Esophagus squamous epithelium (tissue), 5 donors: Measurements from ENCODE around the gene JAK3. TPM values are rescaled to one million over a fixed set of nuclear protein-coding genes. Genes with fewer than 3 reads are reported as not detected.
A peak's percentile ranks its signal among the peaks of the same experiment; 100 is the strongest.

Source experiments
- DNase-seq: peaks from one replicate; lab custom pipeline; 2025; lab: John Stamatoyannopoulos, UW
- H3K27ac ChIP-seq, 4 donors: fragments of 200-600 bp; sonication (generic); one replicate each; pipeline ENCODE4 v1.5.1; 2016 to 2019; ENCODE audit warnings: mild to moderate bottlenecking in 1 of 4
- H3K27me3 ChIP-seq, 4 donors: fragments of 200-600 bp; sonication (generic); 1 replicate in 3 of 4; 2 replicates in 1 of 4; pipeline versions ENCODE4 v1.5.1 to v1.6.0; 2017 to 2021; ENCODE audit warnings: antibody characterized with exemption in 1 of 4
- H3K36me3 ChIP-seq, 3 donors: fragments of 200-600 bp; sonication (generic); one replicate each; pipeline ENCODE4 v1.5.1; 2016 to 2019
- H3K4me1 ChIP-seq, 3 donors: fragments of 200-600 bp; sonication (generic); one replicate each; pipeline ENCODE4 v1.5.1; 2017 to 2019
- H3K4me3 ChIP-seq, 4 donors: fragments of 200-600 bp; sonication (generic); 1 replicate in 3 of 4; 2 replicates in 1 of 4; pipeline ENCODE4 v1.5.1; 2016 to 2019; ENCODE audit warnings: mild to moderate bottlenecking in 2 of 4, moderate library complexity in 1 of 4
- H3K9me3 ChIP-seq, 3 donors: fragments of 200-600 bp; sonication (generic); one replicate each; pipeline ENCODE4 v1.5.1; 2016 to 2019
- CTCF ChIP-seq, 6 experiments: fragments of 450-650 bp in 4 of 6; fragments of 200-600 bp in 2 of 6; sonication (generic) in 2 of 6; IDR thresholded peaks; one replicate each; pipeline ENCODE4 v1.5.1; 2016 to 2019; ENCODE audit warnings: antibody characterized with exemption in 6 of 6, mild to moderate bottlenecking in 4 of 6, moderate library complexity in 4 of 6
- POLR2A ChIP-seq, 4 donors: fragments of 450-650 bp; IDR thresholded peaks; one replicate each; pipeline ENCODE4 v1.6.1; 2017; ENCODE audit warnings: antibody characterized with exemption in 4 of 4, mild to moderate bottlenecking in 4 of 4, moderate library complexity in 3 of 4
- WGBS, 2 donors: methylation state at CpG; one replicate each; pipeline ENCODE4 v1.1.5; 2018; 5-methylcytosine and 5-hydroxymethylcytosine counted together
- intact Hi-C: fragments of 100-400 bp; cut with DNase I; formaldehyde crosslinking; loops from one replicate; pipeline ENCODE4 v1.15.0; 2022
- total RNA-seq, 4 donors: library from RNA; depleted of rRNA; stranded (reverse); fragments of >200 nt; gene quantifications; one replicate each; pipeline ENCODE4 v1.1.0, GENCODE V29; 2016
- donor health status: DM: yes; HTN: yes; CAD: no.

The JAK3 gene
- total RNA-seq, 4 donors from 2014 or later: 0.87 to 6.5 (median 4.6) TPM

- Histone ChIP-seq H3K4me1 (peaks cover 0 to 24% (median 9%) of the 10 kb centered on the region in 3 donors), H3K9me3 (no peaks in the 10 kb centered on the region), H3K27me3 (no peaks in the 10 kb centered on the region), H3K36me3 (no peaks in the 10 kb centered on the region), H3K27ac (no peak overlapping the region), H3K4me3 (no peak overlapping the region)
- DNase-seq: no peak
- intact Hi-C loops: no loop called here
- TF ChIP-seq CTCF (IDR thresholded peaks at IDR 0.05) (peak; percentile 92 to 99 (median 96)), POLR2A (IDR thresholded peaks at IDR 0.05) (no peak)
- 12 to 14% methylated on average over 26 of the region's 29 CpGs for WGBS, 2 donors
Measured at GRCh38 chr19:17855280-17856152, 7.7 kb upstream of the JAK3 start.

GRCh38 chr19:17854061-17854460, 6.3 kb upstream of the JAK3 start:
- H3K27ac ChIP-seq: no peak overlapping the region
- H3K4me1 ChIP-seq: peaks cover 0 to 32% (median 20%) of the 10 kb centered on the region in 3 donors
- H3K9me3 ChIP-seq: no peaks in the 10 kb centered on the region
- intact Hi-C loops: no loop called here
- DNase-seq: no peak
- H3K27me3 ChIP-seq: no peaks in the 10 kb centered on the region
- no peak overlapping the region for H3K4me3 ChIP-seq
- H3K36me3 ChIP-seq: no peaks in the 10 kb centered on the region
- TF ChIP-seq CTCF (IDR thresholded peaks at IDR 0.05) (no peak), POLR2A (IDR thresholded peaks at IDR 0.05) (no peak)
- WGBS, 2 donors: 68 to 81% methylated on average over 5 of the region's 6 CpGs

- WGBS, 2 donors: 35 to 51% methylated on average over 12 to 13 of the region's 14 CpGs
- TF ChIP-seq CTCF (IDR thresholded peaks at IDR 0.05) (no peak), POLR2A (IDR thresholded peaks at IDR 0.05) (no peak)
- peaks cover 0 to 38% (median 0%) of the 10 kb centered on the region in 4 donors for H3K27me3 ChIP-seq
- H3K4me1 ChIP-seq: peaks cover 12 to 67% (median 28%) of the 10 kb centered on the region in 3 donors
- no peak for DNase-seq
- H3K36me3 ChIP-seq: no peaks in the 10 kb centered on the region
- no peak overlapping the region for H3K4me3 ChIP-seq
- H3K9me3 ChIP-seq: no peaks in the 10 kb centered on the region
- intact Hi-C loops: no loop called here
- peak overlapping the region; percentile 69 to 91 (median 78) for H3K27ac ChIP-seq
Measured at GRCh38 chr19:17848595-17849292, 962 bp upstream of the JAK3 start.

- H3K27ac ChIP-seq: peak overlapping the region in 2 of 4 donors; percentile 4 to 87
- TF ChIP-seq CTCF (IDR thresholded peaks at IDR 0.05) (no peak), POLR2A (IDR thresholded peaks at IDR 0.05) (no peak)
- peaks cover 22 to 89% (median 39%) of the 10 kb centered on the region in 3 donors for H3K4me1 ChIP-seq
- intact Hi-C loops: no loop called here
- H3K36me3 ChIP-seq: peaks cover 0 to 3% (median 0%) of the 10 kb centered on the region in 3 donors
- DNase-seq: no peak
- H3K9me3 ChIP-seq: no peaks in the 10 kb centered on the region
- peaks cover 0 to 64% (median 0%) of the 10 kb centered on the region in 4 donors for H3K27me3 ChIP-seq
- peak overlapping the region in 2 of 4 donors; percentile 46 to 65 for H3K4me3 ChIP-seq
- 69 to 71% methylated on average over 8 of the region's 8 CpGs for WGBS, 2 donors
Measured at GRCh38 chr19:17846146-17846545, 1.6 kb downstream of the JAK3 start.
